Caki2 (cell line): ENCODE data around the gene LYAR. TPM values are rescaled to one million over a fixed set of nuclear protein-coding genes. Genes with fewer than 3 reads are reported as not detected.
"Not testable (repeated sequence)": the region's sequence is repeated elsewhere in the genome, so short reads cannot be mapped to it uniquely, and the experiment has no call there.

Experiments
- DNase-seq: peaks from one replicate; pipeline ENCODE4 v3.0.0-alpha.2; 2015; ENCODE audit warnings: low read depth
- in situ Hi-C: cut with HindIII; loops from 2 replicates; pipeline ENCODE4 v1.10.0; 2016; ENCODE audit warnings: low sequenced_read_pairs, low pct_unique_long_range_greater_than_20kb, mixed read lengths
- total RNA-seq: library from RNA; depleted of rRNA; stranded (reverse); fragments of >200 nt; shearing (Covaris generic); gene quantifications from 2 replicates; pipeline ENCODE4 v1.2.3, GENCODE V29; 2014; ENCODE audit warnings: low replicate concordance

LYAR gene
- total RNA-seq, 1 experiment from 2014 or later = 30.7 TPM

DNA sequence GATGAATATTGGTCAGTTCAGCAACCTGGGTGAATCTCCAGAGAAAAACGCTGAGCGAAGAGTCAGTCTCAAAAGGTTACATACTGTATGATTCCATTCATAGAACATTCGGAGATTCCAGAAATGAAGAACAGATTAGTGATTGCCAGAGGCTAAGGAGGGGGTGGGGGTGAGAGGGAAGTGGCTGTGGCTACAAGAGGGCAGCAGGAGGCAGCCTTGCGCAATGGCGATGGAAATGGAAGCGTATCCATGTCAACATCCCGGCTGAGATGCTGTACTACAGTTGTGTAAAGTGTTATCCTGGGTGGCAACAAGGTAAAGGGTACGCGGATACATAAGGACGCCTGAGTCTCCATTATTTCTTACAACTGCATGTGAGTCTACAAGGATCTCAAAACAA is 18.0 kb downstream of the LYAR start:
- DNase-seq = no peak
- in situ Hi-C loops = no loop called here

DNA sequence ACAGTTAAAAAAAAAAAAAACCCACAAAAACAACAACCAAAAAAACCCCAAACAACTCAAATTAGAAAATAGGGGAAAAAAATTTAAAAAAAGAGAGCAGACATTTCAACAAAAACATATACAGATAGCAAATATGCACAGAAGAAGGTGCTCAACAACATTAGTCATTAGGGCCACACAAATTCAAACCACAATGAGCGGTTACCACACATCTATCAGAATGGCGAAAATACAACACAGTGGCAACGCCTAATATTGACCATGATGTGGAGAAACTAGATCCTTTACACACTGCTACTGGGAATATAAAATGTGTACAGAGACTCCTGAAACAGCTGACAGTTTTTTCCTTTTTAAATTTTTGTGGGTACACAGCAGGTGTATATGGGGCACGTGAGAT is 19.4 kb downstream of the LYAR start:
- in situ Hi-C loops = no loop called here
- DNase-seq = no peak

DNA sequence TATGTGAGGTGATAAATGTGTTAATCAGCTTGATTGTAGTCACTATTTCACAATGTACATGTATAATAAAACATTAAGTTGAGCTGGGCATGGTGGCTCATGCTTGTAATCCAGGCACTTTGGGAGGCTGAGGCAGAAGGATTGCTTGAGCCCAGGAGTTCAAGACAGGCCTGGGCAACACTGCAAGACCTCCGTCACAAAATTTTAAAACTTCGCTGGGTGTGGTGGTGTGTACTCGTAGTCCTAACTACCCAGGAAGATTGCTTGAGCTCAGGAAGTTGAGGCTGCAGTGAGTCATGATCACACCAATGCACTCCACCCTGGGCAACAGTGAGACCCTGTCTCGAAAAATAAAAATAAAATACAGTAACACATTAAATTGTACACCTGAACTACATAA is 20.1 kb downstream of the LYAR start:
- no peak for DNase-seq
- in situ Hi-C loops = no loop called here

DNA sequence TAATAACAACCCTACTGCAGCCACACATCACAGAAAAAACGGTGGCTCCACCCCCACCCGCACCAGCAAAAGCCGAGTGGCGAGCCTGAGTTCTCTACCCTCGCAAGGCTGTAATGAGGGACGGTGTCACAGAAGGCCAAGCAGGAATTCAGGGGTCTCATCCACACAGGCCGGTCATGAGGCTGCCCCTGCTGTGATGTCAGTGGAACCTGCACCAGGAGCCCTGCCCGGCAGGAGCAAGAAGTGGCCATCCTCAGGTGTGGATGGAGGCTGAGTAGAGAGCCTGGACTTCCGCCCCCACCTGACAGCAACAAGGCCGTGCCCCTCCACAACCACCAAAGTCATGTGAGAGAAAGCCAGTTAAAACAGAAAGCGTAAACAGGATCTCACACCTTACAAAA is 20.6 kb downstream of the LYAR start:
- DNase-seq = no peak
- in situ Hi-C loops = no loop called here

DNA sequence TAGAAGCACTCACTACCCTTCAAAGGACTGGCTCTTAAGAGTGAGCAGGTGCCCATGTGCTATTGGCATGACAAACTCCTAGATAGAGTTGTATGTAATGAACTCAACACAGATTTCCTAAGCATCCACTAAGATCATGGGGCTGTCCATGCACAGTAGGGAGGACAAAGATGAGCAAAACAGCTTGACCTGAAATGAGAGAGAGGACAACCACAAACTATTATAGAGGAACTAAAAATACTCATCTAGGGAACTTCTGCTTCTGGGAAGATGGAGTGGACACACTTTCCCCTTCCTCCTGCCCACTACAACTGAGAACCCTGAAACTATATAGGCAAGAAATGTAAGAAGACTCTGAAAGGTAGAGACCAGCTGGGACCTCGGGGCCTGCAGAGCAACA is 21.2 kb downstream of the LYAR start:
- in situ Hi-C loops = no loop called here
- DNase-seq = no peak

DNA sequence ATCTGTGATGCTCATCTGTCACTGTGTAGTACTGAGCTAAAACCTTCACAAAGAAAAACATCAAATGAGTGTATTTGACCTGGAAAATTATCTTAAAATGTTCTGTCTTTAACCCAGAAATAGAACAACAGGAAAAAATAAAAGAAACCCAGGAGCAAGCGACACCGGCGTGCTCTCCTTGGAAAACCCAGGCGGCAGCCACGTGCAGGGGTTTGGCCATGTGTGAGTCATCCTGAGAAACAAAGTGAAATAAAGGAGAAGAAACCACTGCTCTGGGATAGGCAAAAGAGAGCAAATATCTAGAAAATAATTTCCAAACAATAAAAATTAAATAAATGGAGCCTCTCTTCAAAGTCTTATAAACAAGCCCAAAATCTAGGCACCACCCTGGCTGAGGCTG is 22.0 kb downstream of the LYAR start:
- in situ Hi-C loops = no loop called here
- no peak for DNase-seq

DNA sequence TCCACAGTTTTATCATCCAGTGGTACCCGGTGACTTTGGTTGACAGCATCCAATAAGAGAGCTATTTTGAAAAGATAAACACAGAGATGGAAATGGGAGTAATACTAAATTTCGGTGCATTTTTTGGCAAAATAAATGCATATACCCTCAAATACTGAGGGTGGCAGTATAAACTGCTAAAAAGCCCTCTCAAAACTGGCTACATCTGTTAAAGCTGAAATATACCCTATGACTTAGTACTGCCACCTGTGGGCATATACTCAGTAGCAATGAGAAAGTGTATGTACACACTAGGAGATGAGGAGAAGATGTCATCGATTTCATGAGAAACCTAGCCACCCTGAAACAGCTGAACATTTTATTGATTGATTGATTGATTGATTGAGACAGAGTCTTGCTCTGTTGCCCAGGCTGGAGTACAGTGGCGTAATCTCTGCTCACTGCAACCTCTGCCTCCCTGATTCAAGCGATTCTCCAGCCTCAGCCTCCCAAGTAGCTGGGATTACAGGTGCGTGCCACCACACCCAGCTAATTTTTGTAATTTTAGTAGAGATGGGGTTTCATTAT is 29.7 kb downstream of the LYAR start:
- peak; percentile 18 for DNase-seq
- in situ Hi-C loops = no loop called here

DNA sequence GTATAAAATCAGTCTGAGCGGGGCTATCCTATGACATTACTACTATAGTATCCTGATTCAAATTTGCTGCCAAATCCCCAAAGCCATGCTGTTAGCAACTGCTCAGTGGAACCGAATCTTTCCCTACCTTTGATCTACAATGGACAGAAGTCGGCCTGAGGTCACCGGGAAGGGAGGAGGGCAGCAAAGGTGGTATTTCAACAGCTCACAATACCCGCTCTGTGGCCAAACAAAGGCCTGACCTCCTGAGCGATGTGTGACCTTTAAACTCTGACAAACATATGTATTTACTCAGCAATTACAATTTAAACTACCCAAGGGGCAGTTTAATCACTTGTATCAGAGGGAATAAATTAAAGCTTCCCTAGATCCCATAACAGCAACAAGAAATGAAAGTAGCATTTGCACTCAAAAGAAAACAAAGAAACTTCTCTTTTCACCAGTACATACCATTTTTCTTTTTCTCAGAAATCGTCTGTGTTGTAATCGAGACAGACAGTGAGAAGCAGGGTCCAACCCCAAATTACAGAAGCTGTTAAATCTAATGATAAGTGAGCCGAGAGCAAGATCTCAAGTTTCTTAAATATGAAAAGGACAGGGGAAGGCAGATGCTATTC is 30.4 kb downstream of the LYAR start:
- in situ Hi-C loops = no loop called here
- no peak for DNase-seq

DNA sequence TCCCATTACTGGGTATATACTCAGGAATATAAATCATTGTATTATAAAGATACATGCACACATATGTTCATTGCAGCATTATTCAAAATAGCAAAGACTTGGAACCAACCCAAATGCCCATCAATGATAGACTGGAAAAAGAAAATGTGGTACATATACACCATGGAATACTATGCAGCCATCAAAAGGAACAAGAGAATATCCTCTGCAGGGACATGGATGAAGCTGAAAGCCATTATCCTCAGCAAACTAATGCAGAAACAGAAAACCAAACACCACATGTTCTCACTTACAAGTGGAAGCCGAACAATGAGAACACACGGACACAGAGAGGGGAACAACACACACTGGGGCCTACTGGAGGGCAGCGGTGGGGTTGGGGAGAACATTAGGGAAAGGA is 32.2 kb downstream of the LYAR start:
- in situ Hi-C loops, DNase-seq: not testable (repeated sequence)

DNA sequence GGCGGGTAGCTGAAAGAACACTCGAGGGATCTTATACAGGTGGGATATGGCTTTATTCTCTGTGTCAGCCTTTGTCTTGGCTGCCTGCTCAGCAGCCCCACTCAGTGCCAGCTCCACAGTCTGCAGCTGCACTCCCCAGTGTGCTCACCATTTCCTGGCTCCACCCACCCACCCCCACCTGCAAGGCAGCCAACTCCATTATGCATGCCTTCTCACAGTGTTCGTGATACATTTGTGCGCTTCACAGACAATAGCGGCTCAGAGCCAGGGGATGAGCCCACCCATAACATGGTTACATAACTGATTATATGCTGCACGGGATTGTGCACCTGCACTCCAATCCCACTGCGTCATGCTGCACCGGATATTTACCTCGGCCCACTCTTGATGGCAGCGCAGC is 33.2 kb downstream of the LYAR start:
- in situ Hi-C loops = no loop called here
- DNase-seq = no peak

DNA sequence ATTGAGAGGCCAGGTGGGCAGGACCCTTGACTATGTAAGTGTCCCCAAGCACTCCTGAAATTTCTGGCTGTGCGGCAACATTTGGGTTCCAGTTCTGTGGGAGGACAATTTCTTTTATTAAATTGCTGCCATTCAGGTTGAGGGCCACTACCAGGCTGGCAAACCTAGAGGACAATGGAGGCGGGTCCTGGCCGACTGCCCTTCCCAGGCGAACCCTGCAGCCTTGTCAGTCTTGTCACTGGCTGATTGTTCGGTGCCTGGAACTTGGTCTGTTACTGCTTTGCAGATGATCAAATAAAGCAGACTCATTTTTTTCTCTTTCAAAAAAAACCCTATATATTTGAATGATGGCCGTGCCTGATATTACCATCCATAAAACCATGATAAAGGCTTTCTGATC is 35.3 kb downstream of the LYAR start:
- in situ Hi-C loops = no loop called here

DNA sequence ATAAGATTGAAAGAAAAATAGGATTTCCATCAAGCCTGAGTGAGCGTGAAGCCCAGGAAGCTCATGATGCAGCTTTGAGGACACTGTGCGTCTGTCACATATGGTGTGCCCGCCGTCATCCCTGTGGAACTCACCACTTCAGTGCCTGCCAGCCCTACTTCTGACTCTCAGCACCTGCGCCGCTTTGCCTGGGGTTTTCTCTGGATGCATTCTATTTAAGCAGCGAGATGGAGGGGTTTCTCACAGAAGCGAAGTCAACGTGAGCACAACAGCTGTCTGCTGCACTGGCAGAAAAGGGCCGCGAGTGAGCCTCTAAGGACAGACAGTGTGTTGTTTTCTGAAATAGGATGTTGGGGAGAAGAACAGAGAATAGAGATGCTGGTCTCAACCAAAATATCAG is 35.8 kb downstream of the LYAR start:
- DNase-seq = no peak
- in situ Hi-C loops = no loop called here

More for the DNA sequence above, 35.3 kb downstream of the LYAR start:
- DNase-seq = no peak

DNA sequence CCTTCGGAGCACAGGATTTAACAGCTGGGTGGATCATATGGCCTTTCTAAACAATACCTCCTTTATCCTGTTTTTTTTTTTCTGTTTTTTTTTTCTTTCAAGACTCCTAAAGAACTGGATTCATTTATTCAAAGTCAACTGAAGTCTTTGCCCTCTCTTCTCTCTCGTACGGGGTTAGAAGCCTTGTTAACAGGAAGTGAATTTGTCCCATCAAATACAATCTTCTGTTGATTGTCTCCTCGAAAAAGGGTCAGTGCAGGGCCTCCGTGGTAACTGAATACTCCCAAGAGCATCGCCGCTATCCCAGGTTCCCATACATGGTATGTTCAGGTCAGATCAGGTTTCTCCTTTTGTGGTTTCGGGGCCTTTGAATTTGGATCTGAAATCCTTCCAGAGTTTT is 40.1 kb downstream of the LYAR start:
- DNase-seq = no peak
- in situ Hi-C loops = no loop called here

DNA sequence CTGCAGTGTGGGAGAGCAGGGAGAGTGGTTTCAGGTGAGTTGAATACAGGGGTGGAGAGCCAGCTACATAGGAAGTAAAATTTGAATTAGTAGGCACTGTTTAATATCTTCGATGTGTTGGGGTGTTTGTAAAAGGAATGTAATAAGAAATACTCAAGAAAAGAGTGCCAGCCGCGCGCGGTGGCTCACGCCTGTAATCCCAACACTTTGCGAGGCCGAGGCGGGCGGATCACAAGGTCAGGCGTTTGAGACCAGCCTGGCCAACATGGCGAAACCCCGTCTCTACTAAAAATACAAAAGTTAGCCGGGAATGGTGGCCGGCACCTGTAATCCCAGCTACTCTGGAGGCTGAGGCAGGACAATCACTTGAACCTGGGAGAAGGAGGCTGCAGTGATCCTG is 40.6 kb downstream of the LYAR start:
- DNase-seq, in situ Hi-C loops: not testable (repeated sequence)

DNA sequence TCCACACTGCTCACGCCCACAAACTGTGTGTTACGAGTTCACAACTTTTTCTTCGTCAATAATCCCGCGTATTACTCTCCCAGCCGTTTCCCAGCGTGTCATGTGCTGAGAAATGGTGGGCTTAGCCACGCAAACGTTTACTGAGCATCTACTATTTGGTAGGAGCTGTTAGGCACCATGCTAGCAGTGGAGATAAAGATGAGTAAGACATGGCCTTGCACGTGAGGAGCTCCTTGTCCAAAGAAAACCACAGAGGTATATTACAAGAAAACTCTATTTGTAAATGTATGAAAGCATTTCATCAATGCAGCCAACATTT is 41.1 kb downstream of the LYAR start:
- in situ Hi-C loops = no loop called here
- no peak for DNase-seq

DNA sequence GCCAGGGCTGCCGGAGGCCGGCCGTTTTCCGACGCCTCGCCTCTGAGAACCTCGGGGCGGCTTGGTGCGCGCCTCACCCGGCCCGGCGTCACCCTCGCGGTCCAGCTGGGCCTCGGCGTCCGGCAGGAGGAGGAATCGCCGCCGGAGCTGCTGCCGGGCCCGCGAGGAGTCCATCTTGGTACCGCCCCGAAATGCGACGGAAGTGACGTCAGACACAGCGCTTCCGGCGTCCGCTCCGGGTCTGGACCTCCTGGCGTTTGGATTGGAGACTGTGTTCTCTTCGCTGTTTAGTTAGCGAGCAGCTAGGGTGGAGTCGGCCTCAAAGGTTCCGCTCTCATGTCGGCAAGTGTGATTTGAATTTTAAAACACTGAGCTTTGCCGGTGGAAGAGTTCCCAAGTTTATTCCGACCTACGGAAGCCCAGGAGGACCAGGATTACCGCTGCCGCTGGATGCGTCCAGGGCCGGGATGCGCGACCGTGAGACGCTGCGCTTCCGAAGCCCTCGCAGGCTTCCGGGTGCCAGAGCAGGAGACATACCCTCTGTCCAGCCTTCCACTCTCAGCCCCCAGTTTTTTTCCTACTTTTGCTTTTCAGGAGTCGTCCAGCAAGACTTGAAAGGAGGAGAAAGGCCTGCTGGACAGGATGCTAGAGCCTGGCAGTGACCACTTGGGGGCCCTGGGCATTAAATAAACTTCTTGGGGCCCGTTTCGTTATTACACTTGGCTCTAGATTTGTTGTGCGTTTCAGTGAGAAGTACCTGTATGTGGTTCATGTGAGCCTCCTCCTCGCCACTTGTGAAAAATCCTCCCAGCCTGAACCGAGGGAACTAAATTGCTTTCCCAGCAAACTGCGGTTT is 41.7 kb downstream of the LYAR start, which contains the start of gene TMEM128:
Gene TMEM128 (minus strand): TSS at position 195 of the 856 bp plus-strand sequence. CDS start 21 bp downstream, at position 174.
- peak; percentile 88 for DNase-seq
- in situ Hi-C loops = no loop called here

DNA sequence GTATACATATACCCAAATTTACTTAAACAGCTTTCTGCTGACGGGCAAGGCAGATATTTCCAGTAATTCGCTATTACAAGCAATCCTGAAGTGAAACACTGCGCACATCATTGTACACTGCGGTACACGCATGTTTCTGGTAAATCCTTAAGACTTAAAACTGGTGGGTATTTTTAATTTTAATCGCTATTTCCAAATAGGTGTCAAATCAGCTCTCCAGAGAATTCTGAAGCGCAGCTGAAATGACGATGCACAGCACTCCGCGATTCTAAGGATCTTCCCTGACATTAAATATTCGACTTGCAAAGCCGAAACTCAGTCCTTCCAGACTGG is 42.3 kb downstream of the LYAR start:
- in situ Hi-C loops = no loop called here
- DNase-seq = no peak

DNA sequence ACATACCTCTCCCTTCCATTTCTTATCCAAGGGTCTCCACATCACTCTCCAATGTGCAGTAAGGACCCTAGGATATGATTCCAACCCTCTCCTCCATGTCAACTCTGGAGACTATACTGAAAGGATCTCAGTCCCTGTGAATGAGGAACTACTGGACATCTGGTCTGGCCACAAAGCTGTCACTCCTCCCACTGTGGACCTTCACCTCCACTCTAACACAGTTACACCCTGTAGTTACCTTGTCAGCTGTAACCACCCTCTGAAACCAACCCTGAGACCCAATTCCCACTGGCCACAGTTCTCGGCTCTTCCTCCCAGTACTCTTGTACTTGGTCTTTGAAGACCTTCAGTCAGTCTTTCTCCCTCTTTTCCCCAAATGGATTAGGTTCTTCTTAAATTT is 44.8 kb downstream of the LYAR start:
- no peak for DNase-seq
- in situ Hi-C loops = no loop called here

DNA sequence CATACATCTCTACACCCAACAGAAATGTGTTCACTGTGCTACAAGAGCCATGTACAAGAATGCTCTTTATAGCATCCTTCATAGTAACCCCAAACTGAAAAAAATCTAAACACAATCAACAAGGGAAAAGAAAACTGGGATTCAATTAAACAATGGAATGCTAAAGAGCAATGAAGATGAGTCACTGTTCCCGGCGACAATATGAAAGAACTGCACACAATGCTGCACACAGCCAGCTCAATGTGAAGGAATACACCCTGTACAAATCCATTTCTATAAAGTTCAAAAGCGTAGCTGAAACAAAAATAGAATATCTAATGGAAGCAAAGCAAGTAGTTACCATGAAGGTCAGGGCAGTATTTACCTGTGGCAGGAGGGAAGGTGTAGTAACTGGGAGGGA is 50.4 kb downstream of the LYAR start:
- in situ Hi-C loops, DNase-seq: not testable (repeated sequence)

DNA sequence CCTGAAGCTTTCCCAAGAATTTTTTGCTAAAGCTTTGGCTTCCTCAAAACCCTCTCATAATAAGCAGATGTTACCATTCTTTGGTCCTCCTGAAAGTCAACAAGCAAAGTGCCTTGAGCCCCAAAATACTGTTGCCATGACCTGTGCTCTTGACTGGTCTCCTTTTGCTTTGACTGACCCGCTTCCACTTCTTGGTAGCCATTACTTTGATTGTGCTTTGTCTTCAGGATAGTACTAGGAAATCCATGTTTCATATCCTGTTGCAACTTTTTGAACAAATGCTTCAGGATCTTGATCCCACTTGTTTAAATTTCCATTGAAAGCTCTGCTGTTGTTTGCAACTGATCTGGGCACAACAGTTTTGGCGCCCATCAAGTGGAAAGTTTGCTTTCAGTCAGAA is 56.3 kb downstream of the LYAR start:
- no peak for DNase-seq
- in situ Hi-C loops = no loop called here
